ENCODE data around the gene HSDL2. TPM values are rescaled to one million over a fixed set of nuclear protein-coding genes. Genes with fewer than 3 reads are reported as not detected.

Gene HSDL2
- total and polyA plus RNA-seq, 2 donors (not counting 1 experiment from before 2014, with no cell fraction given) = 47.9 to 49.9 TPM

GRCh38 chr9:112354081-112354743 lies 25.7 kb upstream of the HSDL2 start:
- Histone ChIP-seq H3K79me2 (ENCODE audit: control insufficient read depth, insufficient read depth, low read length) (no peaks in the 10 kb centered on the region), H2AFZ (ENCODE audit: low read length) (no peak overlapping the region), H3K4me1 (ENCODE audit: control insufficient read depth, extremely low read depth, insufficient read depth, low read length) (no peaks in the 10 kb centered on the region), H3K4me3 (replicated peaks in 1 of 4; ENCODE audit: control extremely low read depth in 1 of 4, insufficient read depth in 1 of 4, low read depth in 3 of 4, low read length in 4 of 4) (no peak overlapping the region), H4K20me1 (ENCODE audit: control insufficient read depth, extremely low read depth, insufficient read depth, low read length) (no peaks in the 10 kb centered on the region), H3K9ac (ENCODE audit: insufficient read depth, low read length) (no peak overlapping the region), H3K36me3 (ENCODE audit: control insufficient read depth, insufficient read depth, low read length) (no peaks in the 10 kb centered on the region), H3K4me2 (ENCODE audit: extremely low read depth, insufficient read depth, low read length) (no peak overlapping the region), H3K9me3 (ENCODE audit: control insufficient read depth, insufficient read depth, low read depth, low read length) (no peaks in the 10 kb centered on the region), H3K27me3 (ENCODE audit: control insufficient read depth, insufficient read depth, low read length) (no peaks in the 10 kb centered on the region), H3K27ac (ENCODE audit: insufficient read depth, low read length) (no peak overlapping the region)
- TF ChIP-seq CTCF (conservative IDR thresholded peaks at IDR 0.05 in 1 of 2, IDR thresholded peaks at IDR 0.05 in 1 of 2; ENCODE audit: low read depth in 1 of 2, low read length in 2 of 2) (no peak), EZH2 (IDR thresholded peaks at IDR 0.05; ENCODE audit: low read length, missing control alignments) (no peak)
- no peak for DNase-seq (ENCODE audit: low read depth in 2 of 2)

GRCh38 chr9:112355427-112355897 lies 24.4 kb upstream of the HSDL2 start:
- no peak overlapping the region for H3K4me3 ChIP-seq (replicated peaks in 1 of 4; ENCODE audit: control extremely low read depth in 1 of 4, insufficient read depth in 1 of 4, low read depth in 3 of 4, low read length in 4 of 4)
- H3K27me3 ChIP-seq (ENCODE audit: control insufficient read depth, insufficient read depth, low read length) = no peaks in the 10 kb centered on the region
- peak overlapping the region; percentile 44 for H2AFZ ChIP-seq (ENCODE audit: low read length)
- peak in 1 of 2 donors; percentile 50 for DNase-seq (ENCODE audit: low read depth in 2 of 2)
- H3K36me3 ChIP-seq (ENCODE audit: control insufficient read depth, insufficient read depth, low read length) = no peaks in the 10 kb centered on the region
- H3K79me2 ChIP-seq (ENCODE audit: control insufficient read depth, insufficient read depth, low read length) = no peaks in the 10 kb centered on the region
- TF ChIP-seq EZH2 (IDR thresholded peaks at IDR 0.05; ENCODE audit: low read length, missing control alignments) = no peak
- TF ChIP-seq CTCF (conservative IDR thresholded peaks at IDR 0.05 in 1 of 2, IDR thresholded peaks at IDR 0.05 in 1 of 2; ENCODE audit: low read depth in 1 of 2, low read length in 2 of 2) = no peak
- no peak overlapping the region for H3K27ac ChIP-seq (ENCODE audit: insufficient read depth, low read length)
- peak overlapping the region; percentile 8 for H3K4me2 ChIP-seq (ENCODE audit: extremely low read depth, insufficient read depth, low read length)
- no peak overlapping the region for H3K9ac ChIP-seq (ENCODE audit: insufficient read depth, low read length)
- no peaks in the 10 kb centered on the region for H3K4me1 ChIP-seq (ENCODE audit: control insufficient read depth, extremely low read depth, insufficient read depth, low read length)
- H4K20me1 ChIP-seq (ENCODE audit: control insufficient read depth, extremely low read depth, insufficient read depth, low read length) = no peaks in the 10 kb centered on the region
- H3K9me3 ChIP-seq (ENCODE audit: control insufficient read depth, insufficient read depth, low read depth, low read length) = no peaks in the 10 kb centered on the region

- Histone ChIP-seq H2AFZ (ENCODE audit: low read length) (no peak overlapping the region), H3K27me3 (ENCODE audit: control insufficient read depth, insufficient read depth, low read length) (no peaks in the 10 kb centered on the region), H4K20me1 (ENCODE audit: control insufficient read depth, extremely low read depth, insufficient read depth, low read length) (no peaks in the 10 kb centered on the region), H3K4me3 (replicated peaks in 1 of 4; ENCODE audit: control extremely low read depth in 1 of 4, insufficient read depth in 1 of 4, low read depth in 3 of 4, low read length in 4 of 4) (no peak overlapping the region), H3K4me1 (ENCODE audit: control insufficient read depth, extremely low read depth, insufficient read depth, low read length) (peaks cover 2% of the 10 kb centered on the region), H3K36me3 (ENCODE audit: control insufficient read depth, insufficient read depth, low read length) (no peaks in the 10 kb centered on the region), H3K27ac (ENCODE audit: insufficient read depth, low read length) (no peak overlapping the region), H3K9ac (ENCODE audit: insufficient read depth, low read length) (no peak overlapping the region), H3K4me2 (ENCODE audit: extremely low read depth, insufficient read depth, low read length) (no peak overlapping the region), H3K9me3 (ENCODE audit: control insufficient read depth, insufficient read depth, low read depth, low read length) (no peaks in the 10 kb centered on the region), H3K79me2 (ENCODE audit: control insufficient read depth, insufficient read depth, low read length) (no peaks in the 10 kb centered on the region)
- no peak for TF ChIP-seq CTCF (conservative IDR thresholded peaks at IDR 0.05 in 1 of 2, IDR thresholded peaks at IDR 0.05 in 1 of 2; ENCODE audit: low read depth in 1 of 2, low read length in 2 of 2)
- TF ChIP-seq EZH2 (IDR thresholded peaks at IDR 0.05; ENCODE audit: low read length, missing control alignments) = no peak
- DNase-seq (ENCODE audit: low read depth in 2 of 2) = peak; percentile 16 to 73
These were observed 19.7 kb upstream of the HSDL2 start for GRCh38 chr9:112360047-112360804.

All from fibroblast of lung (primary cell).